ENCODE measurements around the gene PRPH2. TPM values are rescaled to one million over a fixed set of nuclear protein-coding genes. Genes with fewer than 3 reads are reported as not detected.

Gene PRPH2
- polyA plus RNA-seq, 1 donor from 2014 or later = not detected

DNA sequence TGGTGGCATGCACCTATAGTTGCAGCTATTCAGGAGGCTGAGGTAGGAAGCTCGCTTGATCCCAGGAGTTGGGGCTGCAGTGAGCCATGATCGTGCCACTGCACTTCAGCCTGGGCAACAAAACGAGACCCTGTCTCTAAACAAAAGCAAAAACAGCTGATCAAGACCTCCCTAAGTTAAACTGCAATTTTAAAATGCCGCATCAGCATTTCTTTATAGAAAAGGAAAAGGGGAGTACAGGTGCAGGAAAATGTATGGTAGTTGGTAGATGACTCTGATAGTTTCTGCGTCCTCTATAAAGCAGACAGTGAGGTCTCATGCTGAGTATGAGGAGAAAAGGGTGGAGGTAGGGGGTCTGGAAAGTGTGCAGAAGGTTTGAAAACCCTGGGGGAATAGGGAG, 32.4 kb upstream of the PRPH2 start:
- no peaks in the 10 kb centered on the region for H3K27me3 ChIP-seq (ENCODE audit: insufficient read depth, low read depth, low read length)
- H3K36me3 ChIP-seq (ENCODE audit: insufficient read depth, low read length) = no peaks in the 10 kb centered on the region
- H3K9me2 ChIP-seq (ENCODE audit: insufficient read depth, low read length) = no peaks in the 10 kb centered on the region
- no peaks in the 10 kb centered on the region for H4K20me1 ChIP-seq (ENCODE audit: insufficient read depth)
- no peak overlapping the region for H3K4me2 ChIP-seq (ENCODE audit: low read length)
- TF ChIP-seq RAD21 (conservative IDR thresholded peaks at IDR 0.05) (no peak), SMC3 (conservative IDR thresholded peaks at IDR 0.05; ENCODE audit: poor library complexity) (no peak), MXI1 (conservative IDR thresholded peaks at IDR 0.05; ENCODE audit: poor library complexity, severe bottlenecking) (no peak), POLR2AphosphoS5 (IDR thresholded peaks at IDR 0.05) (no peak), EZH2 (IDR thresholded peaks at IDR 0.05; ENCODE audit: borderline replicate concordance, insufficient read depth, low read length, poor library complexity, severe bottlenecking) (no peak), EP300 (conservative IDR thresholded peaks at IDR 0.05; ENCODE audit: poor library complexity, severe bottlenecking) (no peak), REST (IDR thresholded peaks at IDR 0.05; ENCODE audit: borderline replicate concordance) (no peak), TAF1 (IDR thresholded peaks at IDR 0.05; ENCODE audit: low read depth) (no peak)
- TF ChIP-seq, protein P1, sequence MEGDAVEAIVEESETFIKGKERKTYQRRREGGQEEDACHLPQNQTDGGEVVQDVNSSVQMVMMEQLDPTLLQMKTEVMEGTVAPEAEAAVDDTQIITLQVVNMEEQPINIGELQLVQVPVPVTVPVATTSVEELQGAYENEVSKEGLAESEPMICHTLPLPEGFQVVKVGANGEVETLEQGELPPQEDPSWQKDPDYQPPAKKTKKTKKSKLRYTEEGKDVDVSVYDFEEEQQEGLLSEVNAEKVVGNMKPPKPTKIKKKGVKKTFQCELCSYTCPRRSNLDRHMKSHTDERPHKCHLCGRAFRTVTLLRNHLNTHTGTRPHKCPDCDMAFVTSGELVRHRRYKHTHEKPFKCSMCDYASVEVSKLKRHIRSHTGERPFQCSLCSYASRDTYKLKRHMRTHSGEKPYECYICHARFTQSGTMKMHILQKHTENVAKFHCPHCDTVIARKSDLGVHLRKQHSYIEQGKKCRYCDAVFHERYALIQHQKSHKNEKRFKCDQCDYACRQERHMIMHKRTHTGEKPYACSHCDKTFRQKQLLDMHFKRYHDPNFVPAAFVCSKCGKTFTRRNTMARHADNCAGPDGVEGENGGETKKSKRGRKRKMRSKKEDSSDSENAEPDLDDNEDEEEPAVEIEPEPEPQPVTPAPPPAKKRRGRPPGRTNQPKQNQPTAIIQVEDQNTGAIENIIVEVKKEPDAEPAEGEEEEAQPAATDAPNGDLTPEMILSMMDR (IDR thresholded peaks at IDR 0.05; ENCODE audit: poor library complexity, severe bottlenecking) = no peak
- H3K9me3 ChIP-seq (ENCODE audit: low read length) = no peaks in the 10 kb centered on the region
- no peaks in the 10 kb centered on the region for H3K79me2 ChIP-seq (replicated peaks; ENCODE audit: insufficient read depth, low read length)
- H3K27ac ChIP-seq (ENCODE audit: low read length) = no peak overlapping the region
- H3K4me3 ChIP-seq (ENCODE audit: low read length) = no peak overlapping the region
- H2AFZ ChIP-seq (ENCODE audit: low read depth, low read length) = no peak overlapping the region
- H3K9ac ChIP-seq (ENCODE audit: low read length) = no peak overlapping the region
- H3F3A ChIP-seq (ENCODE audit: insufficient read depth, low read length, poor library complexity, severe bottlenecking) = no peaks in the 10 kb centered on the region

- Histone ChIP-seq H3K4me3 (ENCODE audit: low read length) (no peak overlapping the region), H3K36me3 (ENCODE audit: insufficient read depth, low read length) (no peaks in the 10 kb centered on the region), H3F3A (ENCODE audit: insufficient read depth, low read length, poor library complexity, severe bottlenecking) (peaks cover 11% of the 10 kb centered on the region), H3K9ac (ENCODE audit: low read length) (no peak overlapping the region), H3K4me2 (ENCODE audit: low read length) (no peak overlapping the region), H3K79me2 (replicated peaks; ENCODE audit: insufficient read depth, low read length) (peaks cover 4% of the 10 kb centered on the region), H3K27me3 (ENCODE audit: insufficient read depth, low read depth, low read length) (no peaks in the 10 kb centered on the region), H3K9me3 (ENCODE audit: low read length) (no peaks in the 10 kb centered on the region), H2AFZ (ENCODE audit: low read depth, low read length) (no peak overlapping the region), H3K27ac (ENCODE audit: low read length) (no peak overlapping the region), H3K9me2 (ENCODE audit: insufficient read depth, low read length) (no peaks in the 10 kb centered on the region), H4K20me1 (ENCODE audit: insufficient read depth) (no peaks in the 10 kb centered on the region)
- TF ChIP-seq, protein P1 (IDR thresholded peaks at IDR 0.05; ENCODE audit: poor library complexity, severe bottlenecking) = no peak
- TF ChIP-seq TAF1 (IDR thresholded peaks at IDR 0.05; ENCODE audit: low read depth) (no peak), RAD21 (conservative IDR thresholded peaks at IDR 0.05) (no peak), POLR2AphosphoS5 (IDR thresholded peaks at IDR 0.05) (no peak)
Measured at GRCh38 chr6:42751055-42751454, 28.7 kb upstream of the PRPH2 start.
